Measurements from ENCODE around the gene UBXN6.

UBXN6 gene

DNA sequence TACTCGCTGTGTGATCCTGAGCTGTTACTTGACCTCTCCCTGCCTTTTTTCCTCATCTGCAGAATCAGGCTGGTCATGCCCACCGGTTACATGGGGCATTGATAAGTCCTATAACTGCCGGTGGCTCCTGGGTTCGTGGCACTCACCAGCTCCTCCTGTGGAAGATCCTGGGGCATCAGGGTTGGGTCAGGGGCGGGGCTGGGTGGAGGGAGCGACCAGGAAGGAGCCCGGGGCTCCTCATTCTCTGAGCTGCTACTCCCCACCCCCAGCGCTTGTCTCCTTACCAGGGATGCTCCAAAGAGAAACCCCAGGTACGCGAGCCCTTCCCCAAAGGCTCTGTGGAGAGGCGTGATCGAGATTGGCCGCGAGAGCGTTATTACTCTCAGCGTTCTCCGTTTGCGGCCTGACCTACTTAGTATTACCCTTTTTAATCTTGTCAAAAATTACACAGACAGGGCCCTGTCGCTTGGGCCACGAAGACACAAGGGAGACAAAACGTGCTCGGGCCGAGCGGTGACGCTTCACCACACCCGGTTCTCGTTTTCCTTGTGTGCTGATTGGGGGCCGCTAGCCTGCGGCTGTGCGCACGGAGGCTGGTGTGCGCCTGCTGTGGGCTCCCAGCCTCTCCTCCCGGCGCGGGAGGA, 25.2 kb upstream of the UBXN6 start:
- TF ChIP-seq, protein P1, sequence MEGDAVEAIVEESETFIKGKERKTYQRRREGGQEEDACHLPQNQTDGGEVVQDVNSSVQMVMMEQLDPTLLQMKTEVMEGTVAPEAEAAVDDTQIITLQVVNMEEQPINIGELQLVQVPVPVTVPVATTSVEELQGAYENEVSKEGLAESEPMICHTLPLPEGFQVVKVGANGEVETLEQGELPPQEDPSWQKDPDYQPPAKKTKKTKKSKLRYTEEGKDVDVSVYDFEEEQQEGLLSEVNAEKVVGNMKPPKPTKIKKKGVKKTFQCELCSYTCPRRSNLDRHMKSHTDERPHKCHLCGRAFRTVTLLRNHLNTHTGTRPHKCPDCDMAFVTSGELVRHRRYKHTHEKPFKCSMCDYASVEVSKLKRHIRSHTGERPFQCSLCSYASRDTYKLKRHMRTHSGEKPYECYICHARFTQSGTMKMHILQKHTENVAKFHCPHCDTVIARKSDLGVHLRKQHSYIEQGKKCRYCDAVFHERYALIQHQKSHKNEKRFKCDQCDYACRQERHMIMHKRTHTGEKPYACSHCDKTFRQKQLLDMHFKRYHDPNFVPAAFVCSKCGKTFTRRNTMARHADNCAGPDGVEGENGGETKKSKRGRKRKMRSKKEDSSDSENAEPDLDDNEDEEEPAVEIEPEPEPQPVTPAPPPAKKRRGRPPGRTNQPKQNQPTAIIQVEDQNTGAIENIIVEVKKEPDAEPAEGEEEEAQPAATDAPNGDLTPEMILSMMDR (IDR thresholded peaks at IDR 0.05): no peak
- TF ChIP-seq ZFX (IDR thresholded peaks at IDR 0.05; ENCODE audit: borderline replicate concordance): no peak
- H3K27ac ChIP-seq: no peak overlapping the region

DNA sequence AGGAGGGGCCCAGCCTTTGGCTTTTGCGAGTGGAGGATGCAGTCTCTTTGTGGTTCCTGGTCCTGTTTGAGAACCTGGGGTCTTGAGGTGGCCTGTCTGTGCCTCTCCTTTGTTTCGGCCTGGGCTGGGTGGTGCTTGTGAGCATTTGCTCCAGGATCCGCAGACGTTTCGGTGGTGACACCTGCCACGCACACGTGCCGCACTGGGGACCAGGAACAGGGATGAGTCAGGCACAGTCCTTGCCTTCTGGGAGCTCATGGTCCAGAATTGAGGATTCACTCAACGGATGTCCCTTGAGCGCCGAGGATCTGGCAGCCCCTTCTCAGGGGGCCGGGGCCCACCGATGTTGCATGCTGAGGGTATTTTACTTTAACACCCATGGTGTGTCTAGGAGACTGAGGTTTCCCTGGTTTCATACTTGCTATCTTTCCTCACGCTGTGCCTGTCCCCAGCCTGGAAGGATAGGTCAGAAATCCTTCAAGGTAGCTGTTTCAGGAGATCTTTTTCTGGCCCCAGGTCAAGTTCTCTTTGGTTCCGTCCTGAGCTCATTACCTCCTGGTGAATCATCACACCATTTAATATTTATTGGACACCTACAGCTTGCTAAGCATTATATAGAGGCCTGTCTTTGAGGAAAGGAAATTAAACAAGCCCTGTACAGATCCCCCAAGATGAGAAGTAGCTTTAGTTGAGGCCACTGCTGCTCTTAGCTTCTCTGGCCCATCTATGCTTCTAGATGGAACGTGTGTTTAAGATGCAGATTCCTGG, 19.6 kb upstream of the UBXN6 start:
- TF ChIP-seq ZFX (IDR thresholded peaks at IDR 0.05; ENCODE audit: borderline replicate concordance): no peak
- TF ChIP-seq, protein P1 (IDR thresholded peaks at IDR 0.05): no peak
- no peak overlapping the region for H3K27ac ChIP-seq

DNA sequence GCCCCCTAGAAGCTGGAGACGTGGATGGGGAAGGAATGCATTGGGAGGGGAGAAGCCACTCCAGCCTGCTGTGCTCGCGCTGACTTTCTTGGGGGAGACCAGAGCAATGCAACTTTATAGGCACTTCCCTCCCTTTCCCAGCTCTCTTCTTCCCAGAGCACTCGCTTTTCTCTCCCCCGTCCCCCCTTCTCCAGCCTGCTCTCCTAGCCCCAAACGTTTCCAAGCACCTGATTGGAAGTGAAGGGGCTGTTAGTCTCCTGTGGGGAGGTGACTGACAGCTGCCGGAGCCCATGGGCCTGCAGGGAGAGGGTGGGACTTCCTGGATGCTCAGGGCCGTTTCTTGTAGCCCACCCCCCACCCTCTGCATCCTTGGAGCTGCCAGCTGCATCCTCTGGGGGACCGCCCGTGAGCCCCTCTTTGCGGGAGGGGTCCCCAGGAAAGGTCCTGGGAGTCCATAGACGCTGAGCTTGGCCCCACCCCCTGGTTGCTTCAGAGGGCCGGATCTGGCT, 17.0 kb upstream of the UBXN6 start:
- 0 out of 2 replicates have a peak overlapping the region, but pooled peaks have one; percentile 90 for H3K27ac ChIP-seq
- no peak for TF ChIP-seq ZFX (IDR thresholded peaks at IDR 0.05; ENCODE audit: borderline replicate concordance)
- TF ChIP-seq, protein P1 (IDR thresholded peaks at IDR 0.05): no peak

DNA sequence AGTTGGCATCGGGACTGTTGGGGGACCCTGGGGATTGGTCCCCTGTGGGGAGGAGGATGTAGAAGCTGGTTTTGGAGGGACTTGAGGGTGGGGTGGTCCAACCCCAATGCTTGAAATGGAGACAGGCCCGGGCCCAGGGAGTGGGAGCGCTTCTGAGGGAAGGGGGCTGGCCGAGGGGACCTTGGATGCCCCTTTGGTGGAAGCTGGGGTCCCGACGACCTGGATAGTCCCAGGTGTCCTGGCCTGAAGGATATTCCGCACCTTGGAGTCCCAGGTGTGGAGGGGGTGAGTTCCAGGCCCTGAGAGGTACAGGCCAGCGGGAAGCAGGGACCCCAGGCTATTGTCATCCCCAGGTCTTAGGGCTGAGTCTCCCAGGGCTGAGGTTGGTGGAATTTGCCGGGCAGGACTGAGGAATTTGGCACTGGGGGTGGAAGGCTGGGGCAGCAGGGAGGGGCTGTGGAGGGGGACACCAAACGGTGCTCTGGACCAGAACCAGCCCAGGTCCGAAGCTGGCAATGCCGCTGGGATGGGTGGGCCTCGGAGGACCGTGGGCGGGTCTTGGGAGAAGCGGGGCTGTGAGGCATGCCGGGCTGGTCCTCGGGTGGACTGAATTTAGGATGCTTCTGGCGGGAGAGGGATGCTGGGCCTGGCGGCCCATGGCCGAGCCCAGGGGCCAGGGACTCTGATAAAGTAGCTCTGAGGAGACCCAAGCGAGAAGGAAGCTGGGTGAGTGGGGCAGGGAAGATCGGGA, 16.3 kb upstream of the UBXN6 start:
- no peak for TF ChIP-seq ZFX (IDR thresholded peaks at IDR 0.05; ENCODE audit: borderline replicate concordance)
- TF ChIP-seq, protein P1 (IDR thresholded peaks at IDR 0.05): no peak
- H3K27ac ChIP-seq: peak overlapping the region; percentile 90

DNA sequence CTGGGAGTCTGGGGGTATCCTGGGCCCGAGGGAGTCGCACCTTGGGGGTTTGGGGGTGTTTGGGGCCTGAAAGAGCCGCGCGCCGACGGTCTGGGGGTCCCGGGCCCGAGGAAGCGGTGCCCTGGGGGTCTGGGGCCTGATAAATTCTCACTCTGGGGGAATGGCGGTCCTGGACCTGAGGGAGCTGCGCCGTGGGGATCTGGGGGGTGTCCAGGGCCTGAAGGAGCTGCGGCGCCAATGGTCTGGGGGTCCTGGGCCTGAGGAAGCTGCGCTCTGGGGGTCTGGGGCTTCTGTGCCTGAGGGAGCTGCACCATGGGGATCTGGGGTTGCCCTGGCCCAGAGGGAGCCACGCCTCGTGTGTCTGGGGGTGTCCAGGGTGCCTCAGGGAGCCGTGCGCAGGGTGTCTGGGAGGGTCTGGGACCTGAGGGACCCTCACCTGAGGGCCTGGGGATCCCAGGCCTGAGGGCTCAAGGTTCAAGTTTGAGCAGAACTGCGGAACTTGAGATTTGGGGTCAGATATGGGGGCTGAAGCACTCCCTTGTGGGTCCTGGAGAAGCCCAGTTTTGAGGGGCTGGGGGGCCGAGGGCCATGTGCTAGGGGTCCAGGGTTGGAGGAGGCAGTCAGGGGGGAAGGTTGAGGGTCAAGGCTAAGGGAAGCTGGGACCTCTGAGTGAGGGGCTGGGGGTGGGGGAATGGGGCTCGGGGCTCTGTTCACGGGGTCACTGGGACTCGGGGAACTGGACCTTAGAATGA, 15.6 kb upstream of the UBXN6 start:
- no peak for TF ChIP-seq ZFX (IDR thresholded peaks at IDR 0.05; ENCODE audit: borderline replicate concordance)
- TF ChIP-seq, protein P1 (IDR thresholded peaks at IDR 0.05): no peak
- H3K27ac ChIP-seq: peak overlapping the region; percentile 90

DNA sequence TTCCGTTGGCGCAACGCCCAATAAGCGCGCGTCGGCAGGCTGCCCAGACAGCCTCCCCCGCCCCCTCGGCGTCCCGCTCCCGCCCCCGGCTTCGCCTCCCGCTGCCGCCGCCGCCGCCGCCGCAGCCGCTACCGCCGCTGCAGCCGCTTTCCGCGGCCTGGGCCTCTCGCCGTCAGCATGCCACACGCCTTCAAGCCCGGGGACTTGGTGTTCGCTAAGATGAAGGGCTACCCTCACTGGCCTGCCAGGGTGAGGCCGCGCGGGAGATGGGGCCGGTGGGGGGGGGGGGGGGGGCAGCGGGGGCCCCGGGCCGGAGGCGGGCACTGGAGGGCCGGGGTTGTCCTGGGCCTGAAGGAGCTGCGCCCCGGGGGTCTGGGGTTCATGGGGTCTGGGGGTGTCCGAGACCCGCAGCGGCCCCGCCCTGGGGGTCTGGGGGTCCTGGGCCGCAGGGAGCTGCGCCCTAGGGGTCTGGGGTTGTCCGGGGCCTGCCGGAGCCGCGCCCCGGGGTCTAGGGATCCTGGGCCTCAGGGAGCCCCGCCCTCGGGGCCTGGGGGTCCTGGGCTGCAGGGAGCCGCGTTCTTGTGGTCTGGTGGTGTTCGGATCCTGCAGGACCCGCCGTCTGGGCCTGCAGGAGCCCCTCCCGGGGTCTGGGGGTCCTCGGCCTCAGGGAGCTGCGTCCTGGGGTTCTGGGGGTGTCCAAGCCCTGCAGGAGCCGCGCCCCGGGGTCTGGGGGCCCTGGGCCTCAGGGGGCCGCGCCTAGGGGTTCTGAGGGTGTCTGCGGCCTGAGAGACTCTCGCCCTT, 14.8 kb upstream of the UBXN6 start, which contains the start of gene HDGFL2:
HDGFL2 (plus strand) TSS at position 124 of the 801 bp plus-strand sequence; CDS start at position 178, 54 bp downstream.
- no peak for TF ChIP-seq ZFX (IDR thresholded peaks at IDR 0.05; ENCODE audit: borderline replicate concordance)
- TF ChIP-seq, protein P1 (IDR thresholded peaks at IDR 0.05): no peak
- H3K27ac ChIP-seq: peak within 1 kb of the TSS; percentile 90
